GM19452 (cell line): Measurements from ENCODE around the gene DCAF8.
A peak's percentile ranks its signal among the peaks of the same experiment; 100 is the strongest.

Experiments
- ATAC-seq: cut with Tn5 transposase; IDR thresholded peaks from one replicate; pipeline ENCODE4 v1.9.1; 2021; ENCODE audit not compliant: unreplicated experiment

The DCAF8 gene

DNA sequence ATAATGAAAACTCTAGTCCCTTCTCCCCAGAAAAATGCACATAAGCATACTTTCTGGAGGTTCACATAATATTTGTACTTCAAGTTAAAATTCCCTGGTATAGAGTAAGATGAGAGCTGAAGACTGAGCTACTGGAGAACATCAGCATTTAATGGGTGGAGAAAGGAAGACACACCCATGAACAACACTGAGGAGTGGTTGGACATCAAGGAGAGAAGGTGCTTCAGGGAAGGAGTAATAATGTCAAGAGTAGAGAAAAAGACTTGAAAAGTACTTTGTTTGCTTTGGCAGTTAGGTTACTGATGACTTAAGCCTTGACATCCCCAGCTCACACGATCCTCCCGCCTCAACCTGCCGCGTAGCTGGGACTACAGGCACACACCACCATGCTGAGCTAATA is 35.3 kb downstream of the DCAF8 start:
- no peak for ATAC-seq

DNA sequence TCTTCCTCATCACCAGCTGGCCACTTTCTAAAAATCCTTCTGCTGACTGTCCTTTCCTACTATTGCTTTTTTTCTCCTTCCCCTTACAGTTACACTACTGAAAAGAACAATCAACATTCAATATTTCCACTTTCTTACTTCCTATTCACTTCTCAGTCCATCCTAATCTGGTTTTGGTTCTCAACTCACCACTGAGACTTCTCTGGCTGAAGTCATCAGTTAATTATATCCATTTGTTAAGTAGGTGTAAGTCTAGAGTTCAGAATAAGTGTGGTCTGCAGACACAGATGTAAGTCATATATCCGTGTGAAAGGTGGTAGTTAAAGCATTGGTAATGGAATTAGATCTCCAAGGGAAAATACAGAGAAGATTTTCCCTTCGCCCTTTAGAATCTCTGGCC is 35.7 kb downstream of the DCAF8 start:
- ATAC-seq, result peak; percentile 80

GRCh38 chr1:160225345-160225744 is 37.0 kb downstream of the DCAF8 start:
- ATAC-seq, result no peak

DNA sequence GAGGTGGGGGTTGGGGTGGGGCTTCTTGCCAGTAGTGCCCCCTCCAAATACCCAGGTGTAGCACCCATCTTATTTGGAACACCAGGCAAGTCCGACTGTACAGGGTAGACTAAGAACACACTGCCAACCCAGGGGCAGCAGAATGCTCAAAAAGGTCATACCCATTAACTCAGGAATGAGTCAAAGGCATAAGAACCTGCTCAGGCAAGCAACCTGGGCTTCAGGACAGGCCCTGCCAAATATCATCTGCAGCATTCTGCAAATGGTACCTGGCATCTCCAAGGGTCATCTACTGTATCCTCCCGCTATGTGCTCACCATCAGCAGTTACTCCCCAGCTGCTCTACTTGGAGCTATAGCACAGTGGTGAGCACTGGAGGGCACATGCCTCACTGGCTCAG is 37.7 kb downstream of the DCAF8 start:
- ATAC-seq, result no peak

DNA sequence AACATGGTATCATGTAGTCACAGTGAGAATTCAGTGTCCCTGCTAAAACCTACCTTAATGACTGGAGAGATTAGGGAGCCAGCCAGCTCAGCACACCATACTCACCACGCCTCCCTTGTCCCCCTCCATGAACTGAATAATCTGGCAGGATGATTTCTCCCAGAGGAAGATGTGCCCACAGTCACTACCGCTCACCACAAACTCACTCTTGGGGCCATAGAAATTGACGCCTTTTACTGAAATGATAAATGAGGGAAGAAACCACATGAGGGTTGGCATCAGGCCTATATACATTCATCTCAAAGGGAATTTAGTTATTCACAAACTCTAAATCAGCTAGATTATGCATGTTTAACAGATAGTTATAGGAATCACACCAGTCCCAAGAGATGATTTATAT is 39.8 kb downstream of the DCAF8 start:
- no peak for ATAC-seq

DNA sequence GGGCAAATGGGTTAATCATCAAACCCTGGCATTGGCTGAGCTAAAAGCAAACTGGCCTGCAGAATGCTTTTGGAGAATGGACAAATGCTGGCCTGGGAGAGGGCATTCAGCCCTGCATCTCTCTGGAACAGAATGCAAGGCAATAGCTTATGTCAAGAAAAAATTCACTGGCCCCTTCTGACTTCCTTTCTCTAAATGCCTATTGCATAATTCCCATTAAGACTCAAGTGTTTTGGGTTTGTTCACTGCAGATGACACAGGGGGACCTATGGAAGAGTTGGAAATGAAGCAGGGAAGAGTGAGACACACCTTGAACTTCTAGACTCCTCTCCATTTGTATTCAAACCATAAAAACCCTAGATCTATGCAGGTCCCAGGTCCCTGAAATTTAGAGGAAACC is 41.3 kb downstream of the DCAF8 start:
- ATAC-seq, result no peak

- no peak for ATAC-seq
Observed at GRCh38 chr1:160220301-160220700, 42.0 kb downstream of the DCAF8 start.

- ATAC-seq, result no peak
Observed at GRCh38 chr1:160219062-160219929, 43.1 kb downstream of the DCAF8 start.

DNA sequence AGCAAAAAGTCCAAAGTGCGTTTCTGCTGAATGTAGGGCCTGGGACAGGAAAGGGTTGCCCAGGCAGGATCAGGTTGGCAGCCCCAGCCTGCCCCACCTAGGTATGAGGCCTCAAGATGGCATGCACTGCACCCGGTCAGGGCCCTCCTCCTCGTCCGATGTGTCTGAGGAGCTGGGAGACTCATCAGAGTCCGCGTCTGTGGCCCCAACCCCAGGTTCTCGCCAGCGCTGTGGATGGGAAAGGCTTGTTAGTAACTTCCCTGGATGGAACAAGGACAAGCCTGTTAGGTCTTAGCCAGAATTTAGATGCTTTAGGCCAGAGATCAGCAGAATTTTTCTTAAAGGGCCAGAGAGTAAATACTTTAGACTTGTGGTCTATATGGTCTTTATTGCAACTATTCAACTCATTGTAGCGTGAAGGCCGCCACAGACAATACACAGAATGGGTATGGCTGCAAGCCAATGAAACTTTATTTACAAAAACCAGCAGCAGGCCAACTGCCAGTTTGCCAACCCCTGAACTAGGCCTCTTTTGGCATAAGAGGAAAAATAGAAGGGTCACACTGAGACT is 44.8 kb downstream of the DCAF8 start:
- ATAC-seq, result no peak

DNA sequence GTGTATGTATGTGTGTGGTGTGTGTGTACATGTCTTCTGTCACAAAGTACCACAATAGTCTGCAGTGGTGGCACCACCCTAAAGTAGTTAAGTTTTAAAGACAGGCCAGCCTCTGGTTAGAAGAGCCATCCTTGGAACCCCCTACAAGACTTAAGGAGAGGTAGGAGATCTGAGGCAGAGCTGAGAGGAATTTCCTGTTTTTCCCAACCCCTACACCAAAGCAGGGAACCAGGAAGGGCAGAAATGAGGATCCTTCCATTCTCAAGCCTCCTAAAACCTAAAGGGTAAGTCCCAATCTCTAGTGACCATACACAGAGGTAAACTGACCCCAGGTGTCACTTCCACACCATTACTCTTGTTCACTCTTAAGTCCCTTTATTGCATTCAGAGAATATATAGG is 46.0 kb downstream of the DCAF8 start:
- ATAC-seq, result no peak

GRCh38 chr1:160214481-160215140 is 47.7 kb downstream of the DCAF8 start:
- no peak for ATAC-seq

- ATAC-seq, result no peak
Observed at GRCh38 chr1:160211046-160211790, 51.1 kb downstream of the DCAF8 start.

DNA sequence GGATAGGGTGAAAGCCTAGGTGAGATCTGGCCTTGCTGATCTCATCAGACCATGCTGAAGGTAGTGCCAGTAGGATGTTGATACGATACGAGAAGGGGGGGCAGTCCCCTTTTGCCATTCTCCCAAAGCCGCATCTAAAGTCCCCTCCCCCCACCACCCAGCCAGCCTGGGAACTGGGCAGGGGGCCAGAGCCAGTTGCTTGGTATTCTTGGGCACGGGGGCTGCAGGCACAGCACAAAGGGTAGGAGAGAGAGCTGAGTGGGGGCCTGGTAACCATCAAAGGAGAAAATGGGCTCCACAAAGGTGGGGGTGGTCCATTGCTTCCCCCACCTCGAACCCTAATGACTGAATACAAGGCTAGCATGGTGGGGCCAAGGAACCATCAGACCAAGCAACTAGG is 51.8 kb downstream of the DCAF8 start:
- no peak for ATAC-seq

- no peak for ATAC-seq
Observed at GRCh38 chr1:160209321-160210046, 52.9 kb downstream of the DCAF8 start.

- ATAC-seq, result no peak
Observed at GRCh38 chr1:160208557-160209320, 53.6 kb downstream of the DCAF8 start.

GRCh38 chr1:160207771-160208556 is 54.4 kb downstream of the DCAF8 start:
- ATAC-seq, result no peak

- ATAC-seq, result no peak
Observed at GRCh38 chr1:160207118-160207650, 55.2 kb downstream of the DCAF8 start.

GRCh38 chr1:160206421-160207117 is 55.8 kb downstream of the DCAF8 start:
- ATAC-seq, result no peak
